Adrenal gland (tissue), 12 donors: Measurements from ENCODE around the gene TERB1. TPM values are rescaled to one million over a fixed set of nuclear protein-coding genes. Genes with fewer than 3 reads are reported as not detected.

Experiments used
- DNase-seq, 7 donors: peaks; one replicate each; pipeline ENCODE4 v3.0.0-alpha.2; 2019 to 2020
- H3K27ac ChIP-seq, 5 donors: fragments of 200-600 bp; sonication (generic) in 4 of 5; 1 replicate in 3 of 5; 2 replicates in 2 of 5; pipeline versions ENCODE4 v1.5.1 to v1.8.0; 2016 to 2020; ENCODE audit warnings: mild to moderate bottlenecking in 1 of 5
- H3K27me3 ChIP-seq: fragments of 200-600 bp; 2 replicates; pipeline ENCODE4 v1.8.0; 2021
- H3K36me3 ChIP-seq, 2 donors: fragments of 200-600 bp; replicated peaks in 1 of 2; 1 replicate in 1 of 2; 2 replicates in 1 of 2; pipeline versions ENCODE4 v1.5.1 to v1.8.0; 2018 to 2022
- H3K4me1 ChIP-seq, 2 donors: fragments of 200-600 bp; replicated peaks in 1 of 2; 1 replicate in 1 of 2; 2 replicates in 1 of 2; pipeline versions ENCODE4 v1.5.1 to v1.8.0; 2018 to 2021
- H3K4me3 ChIP-seq, 4 donors: fragments of 200-600 bp; sonication (generic) in 3 of 4; one replicate each; pipeline ENCODE4 v1.5.1; 2016 to 2018
- H3K9me3 ChIP-seq, 3 donors: fragments of 200-600 bp; sonication (generic) in 1 of 3; replicated peaks in 1 of 3; 1 replicate in 2 of 3; 2 replicates in 1 of 3; pipeline versions ENCODE4 v1.5.1 to v1.8.0; 2016 to 2021
- CTCF ChIP-seq, 6 experiments: fragments of 450-650 bp in 4 of 6; fragments of 200-600 bp in 2 of 6; sonication (generic) in 1 of 6; IDR thresholded peaks; 1 replicate in 5 of 6; 2 replicates in 1 of 6; pipeline versions ENCODE4 v1.5.1 to v1.8.0; 2016 to 2021; ENCODE audit warnings: antibody characterized with exemption in 6 of 6, mild to moderate bottlenecking in 2 of 6, moderate library complexity in 1 of 6
- POLR2A ChIP-seq, 2 donors: fragments of 450-650 bp; IDR thresholded peaks; one replicate each; pipeline ENCODE4 v1.6.1; 2017; ENCODE audit warnings: antibody characterized with exemption in 2 of 2, mild to moderate bottlenecking in 2 of 2, moderate library complexity in 1 of 2
- WGBS, 4 donors: extraction: QIAGEN DNeasy Blood & Tissue Kit in 2 of 4; methylation state at CpG; one replicate each; pipeline versions ENCODE4 v1.1.5 to v1.1.7; 2013 to 2017; 5-methylcytosine and 5-hydroxymethylcytosine counted together
- intact Hi-C, 2 donors: fragments of 100-400 bp; cut with DNase I; formaldehyde crosslinking; loops; one replicate each; pipeline versions ENCODE4 v1.14.1 to v1.15.0; 2022 to 2023
- polyA plus RNA-seq, 3 donors: library from polyadenylated mRNA; stranded (reverse); fragments of 200-250 nt in 2 of 3; fragments of 350-450 nt in 1 of 3; fragmentation: Illumina TruSeq in 1 of 3; extraction: RNeasy Lipid Tissue Mini Kit (QIAGEN cat#74804) in 1 of 3; gene quantifications; one replicate each; pipeline ENCODE4 v1.2.3, GENCODE V29; 2013 to 2014
- total RNA-seq, 9 donors: library from RNA; depleted of rRNA in 4 of 9; stranded (reverse); fragments of >200 nt in 4 of 9; fragments of 120-200 nt in 1 of 9; fragmentation: NEBNext Ultra II Directional in 1 of 9; extraction: Animal tissue kit (Norgen Biotek cat#: 25700) in 1 of 9; gene quantifications; one replicate each; pipeline versions ENCODE4 v1.1.0 to v1.2.4, GENCODE V29; 2013 to 2023
- donor health status: healthy with polysubstance abuse.
- donor health status: Bipolar disorder and iron deficiency.
- donor health status: DM: yes; HTN: yes; CAD: no.
- donor health status: DM: no; HTN: no; CAD: no.
- donor health status: DM: no; HTN: no; CAD: no.
- donor health status: DM: yes; HTN: yes; CAD: no.

TERB1 gene
- total and polyA plus RNA-seq, 12 donors: 0.06 TPM; not detected in 11

GRCh38 chr16:66751053-66751302 lies 50.4 kb downstream of the TERB1 start:
- 0 to 1% (median 0%) methylated on average over 2 to 22 of the region's 22 CpGs; no CpG with 5 or more reads in 1 of the 4 donors for WGBS, 4 donors
- no peak for TF ChIP-seq POLR2A (IDR thresholded peaks at IDR 0.05)
- no peak for TF ChIP-seq CTCF (IDR thresholded peaks at IDR 0.05)
- peak in 2 of 7 donors; percentile 13 to 31 for DNase-seq
- Histone ChIP-seq H3K9me3 (no peaks in the 10 kb centered on the region), H3K4me1 (peaks cover 14 to 25% of the 10 kb centered on the region in 2 donors), H3K36me3 (peaks cover 0 to 31% of the 10 kb centered on the region in 2 donors), H3K27ac (peak overlapping the region in 4 of 5 donors; percentile 49 to 99 (median 85)), H3K27me3 (no peaks in the 10 kb centered on the region), H3K4me3 (peak overlapping the region; percentile 43 to 99 (median 72))
- intact Hi-C loops: no loop called here

- Histone ChIP-seq H3K4me1 (peaks cover 14 to 25% of the 10 kb centered on the region in 2 donors), H3K27me3 (no peaks in the 10 kb centered on the region), H3K27ac (peak overlapping the region in 3 of 5 donors; percentile 79 to 99 (median 91)), H3K9me3 (no peaks in the 10 kb centered on the region), H3K4me3 (peak overlapping the region; percentile 43 to 99 (median 72)), H3K36me3 (peaks cover 0 to 36% of the 10 kb centered on the region in 2 donors)
- intact Hi-C loops: no loop called here
- 13 to 17% (median 16%) methylated on average over 12 of the region's 12 CpGs for WGBS, 4 donors
- TF ChIP-seq CTCF (IDR thresholded peaks at IDR 0.05): no peak
- no peak for TF ChIP-seq POLR2A (IDR thresholded peaks at IDR 0.05)
- no peak for DNase-seq
Measured at GRCh38 chr16:66750279-66751052, 50.9 kb downstream of the TERB1 start.

- 20 to 56% (median 36%) methylated on average over 1 of the region's 1 CpG for WGBS, 4 donors
- no peaks in the 10 kb centered on the region for H3K27me3 ChIP-seq
- H3K36me3 ChIP-seq: peaks cover 0 to 69% of the 10 kb centered on the region in 2 donors
Measured at GRCh38 chr16:66746682-66747081, 54.7 kb downstream of the TERB1 start.

GRCh38 chr16:66746048-66746447 lies 55.3 kb downstream of the TERB1 start:
- DNase-seq: no peak

More at GRCh38 chr16:66746682-66747081, 54.7 kb downstream of the TERB1 start:
- no peak for TF ChIP-seq POLR2A (IDR thresholded peaks at IDR 0.05)
- no peak for TF ChIP-seq CTCF (IDR thresholded peaks at IDR 0.05)
- intact Hi-C loops: no loop called here
- Histone ChIP-seq H3K27ac (no peak overlapping the region), H3K4me3 (no peak overlapping the region), H3K9me3 (no peaks in the 10 kb centered on the region), H3K4me1 (peaks cover 21 to 39% of the 10 kb centered on the region in 2 donors)
- no peak for DNase-seq

More at GRCh38 chr16:66746048-66746447, 55.3 kb downstream of the TERB1 start:
- intact Hi-C loops: no loop called here
- WGBS, 4 donors: 72 to 81% (median 77%) methylated on average over 3 of the region's 3 CpGs
- Histone ChIP-seq H3K4me1 (peaks cover 24 to 45% of the 10 kb centered on the region in 2 donors), H3K27me3 (no peaks in the 10 kb centered on the region), H3K4me3 (no peak overlapping the region), H3K36me3 (peaks cover 0 to 69% of the 10 kb centered on the region in 2 donors), H3K27ac (no peak overlapping the region), H3K9me3 (no peaks in the 10 kb centered on the region)
- TF ChIP-seq POLR2A (IDR thresholded peaks at IDR 0.05): no peak
- no peak for TF ChIP-seq CTCF (IDR thresholded peaks at IDR 0.05)
